Esophagus muscularis mucosa (tissue), 4 donors: ENCODE results near the gene IZUMO4. TPM values are rescaled to one million over a fixed set of nuclear protein-coding genes. Genes with fewer than 3 reads are reported as not detected.

Experiments
- DNase-seq: peaks from one replicate; pipeline ENCODE4 v3.0.0-alpha.2; 2017; ENCODE audit errors: extremely low spot score
- H3K27ac ChIP-seq, 4 donors: fragments of 200-600 bp; sonication (generic); replicated peaks in 1 of 4; 1 replicate in 3 of 4; 2 replicates in 1 of 4; pipeline ENCODE4 v1.5.1; 2016 to 2019; ENCODE audit warnings: mild to moderate bottlenecking in 1 of 4
- H3K27me3 ChIP-seq, 4 donors: fragments of 200-600 bp; sonication (generic); one replicate each; pipeline versions ENCODE4 v1.5.1 to v1.6.0; 2016 to 2019
- H3K36me3 ChIP-seq, 4 donors: fragments of 200-600 bp; sonication (generic); one replicate each; pipeline ENCODE4 v1.5.1; 2016 to 2019
- H3K4me1 ChIP-seq, 4 donors: fragments of 200-600 bp; sonication (generic); one replicate each; pipeline ENCODE4 v1.5.1; 2016 to 2019
- H3K4me3 ChIP-seq, 4 donors: fragments of 200-600 bp; sonication (generic); 1 replicate in 2 of 4; 2 replicates in 2 of 4; pipeline ENCODE4 v1.5.1; 2016 to 2019; ENCODE audit warnings: mild to moderate bottlenecking in 4 of 4, moderate library complexity in 1 of 4
- H3K9me3 ChIP-seq, 4 donors: fragments of 200-600 bp; sonication (generic); 1 replicate in 3 of 4; 2 replicates in 1 of 4; pipeline ENCODE4 v1.5.1; 2016 to 2019
- EP300 ChIP-seq: sonication (generic); formaldehyde crosslinking; IDR thresholded peaks from one replicate; pipeline ENCODE4 v1.6.1; 2017; ENCODE audit warnings: antibody characterized with exemption
- POLR2A ChIP-seq: fragments of 450-650 bp; IDR thresholded peaks from one replicate; pipeline ENCODE4 v1.6.1; 2017; ENCODE audit warnings: antibody characterized with exemption, moderate library complexity, mild to moderate bottlenecking, low read depth
- POLR2AphosphoS5 ChIP-seq, 2 donors: sonication (generic); formaldehyde crosslinking; IDR thresholded peaks; one replicate each; pipeline ENCODE4 v1.6.1; 2017; ENCODE audit warnings: antibody characterized with exemption in 2 of 2
- WGBS: methylation state at CpG from one replicate; pipeline ENCODE4 v1.1.5; 2018; 5-methylcytosine and 5-hydroxymethylcytosine counted together
- intact Hi-C: fragments of 100-400 bp; cut with DNase I; formaldehyde crosslinking; loops from one replicate; pipeline ENCODE4 v1.15.1; 2023
- total RNA-seq, 4 donors: library from RNA; depleted of rRNA; stranded (reverse); fragments of >200 nt; gene quantifications; one replicate each; pipeline versions ENCODE4 v1.1.0 to v1.2.1, GENCODE V29; 2016
- TF ChIP-seq, protein P1 (sequence below), 3 experiments: fragments of 200-600 bp in 2 of 3; fragments of 450-650 bp in 1 of 3; sonication (generic) in 2 of 3; IDR thresholded peaks; one replicate each; pipeline ENCODE4 v1.5.1; 2017 to 2019; ENCODE audit warnings: antibody characterized with exemption in 3 of 3, mild to moderate bottlenecking in 2 of 3, moderate library complexity in 1 of 3

Gene IZUMO4
- total RNA-seq, 4 donors from 2014 or later: 1.9 to 6.0 (median 3.9) TPM

DNA sequence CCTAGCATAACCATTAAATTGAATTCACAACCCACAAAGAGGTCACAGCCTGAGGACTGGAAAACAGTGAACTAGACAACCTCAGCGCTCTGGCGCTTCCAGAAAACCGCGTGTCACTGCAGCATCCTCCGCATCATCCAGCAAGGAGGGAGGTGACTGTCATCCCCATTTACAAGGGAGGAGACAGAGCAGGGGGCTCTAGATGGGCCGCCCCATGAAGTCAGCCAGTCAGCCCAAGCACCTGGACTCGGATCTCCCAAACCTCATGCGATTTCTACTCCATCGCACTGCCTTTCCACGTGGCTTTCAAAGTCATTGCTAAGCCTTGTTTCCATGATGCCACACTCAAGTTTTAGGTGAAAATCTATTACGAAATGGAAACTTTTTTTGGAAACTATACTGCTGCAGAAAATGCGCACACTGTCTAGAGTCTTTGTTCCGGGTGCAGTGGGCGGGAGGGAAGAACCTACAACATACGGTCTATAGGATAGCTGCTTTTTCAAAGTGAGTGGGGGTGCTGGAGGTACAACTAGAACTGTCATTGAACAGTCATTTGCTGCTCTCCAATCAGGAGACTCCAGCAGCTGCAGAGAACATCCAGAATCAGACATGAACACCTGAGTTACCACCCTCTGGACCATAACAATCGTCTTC is 51.9 kb downstream of the IZUMO4 start:
- H3K4me1 ChIP-seq: peaks cover 30 to 74% (median 58%) of the 10 kb centered on the region in 4 donors
- DNase-seq: no peak
- H3K36me3 ChIP-seq: peaks cover 0 to 12% (median 6%) of the 10 kb centered on the region in 4 donors
- WGBS: 80% methylated on average over 15 of the region's 16 CpGs
- H3K27me3 ChIP-seq: no peaks in the 10 kb centered on the region
- no peak overlapping the region for H3K27ac ChIP-seq
- TF ChIP-seq, protein P1, sequence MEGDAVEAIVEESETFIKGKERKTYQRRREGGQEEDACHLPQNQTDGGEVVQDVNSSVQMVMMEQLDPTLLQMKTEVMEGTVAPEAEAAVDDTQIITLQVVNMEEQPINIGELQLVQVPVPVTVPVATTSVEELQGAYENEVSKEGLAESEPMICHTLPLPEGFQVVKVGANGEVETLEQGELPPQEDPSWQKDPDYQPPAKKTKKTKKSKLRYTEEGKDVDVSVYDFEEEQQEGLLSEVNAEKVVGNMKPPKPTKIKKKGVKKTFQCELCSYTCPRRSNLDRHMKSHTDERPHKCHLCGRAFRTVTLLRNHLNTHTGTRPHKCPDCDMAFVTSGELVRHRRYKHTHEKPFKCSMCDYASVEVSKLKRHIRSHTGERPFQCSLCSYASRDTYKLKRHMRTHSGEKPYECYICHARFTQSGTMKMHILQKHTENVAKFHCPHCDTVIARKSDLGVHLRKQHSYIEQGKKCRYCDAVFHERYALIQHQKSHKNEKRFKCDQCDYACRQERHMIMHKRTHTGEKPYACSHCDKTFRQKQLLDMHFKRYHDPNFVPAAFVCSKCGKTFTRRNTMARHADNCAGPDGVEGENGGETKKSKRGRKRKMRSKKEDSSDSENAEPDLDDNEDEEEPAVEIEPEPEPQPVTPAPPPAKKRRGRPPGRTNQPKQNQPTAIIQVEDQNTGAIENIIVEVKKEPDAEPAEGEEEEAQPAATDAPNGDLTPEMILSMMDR (IDR thresholded peaks at IDR 0.05): no peak
- TF ChIP-seq EP300: no peak
- no peak for TF ChIP-seq POLR2A
- TF ChIP-seq POLR2AphosphoS5 (IDR thresholded peaks at IDR 0.05): no peak
- intact Hi-C loops: no loop called here
- H3K9me3 ChIP-seq: no peaks in the 10 kb centered on the region
- H3K4me3 ChIP-seq: no peak overlapping the region

Other genes starting within 250 kb of the IZUMO4 start
- 10 to 100 TPM; 16.2 to 36.0 (median 26.1) TPM for gene REXO1, start 248.4 kb upstream of the IZUMO4 start, total RNA-seq
- 10 to 100 TPM in 1 of 4 donors, 1 to 10 TPM in 3; 2.5 to 10.8 (median 8.5) TPM for gene KLF16, start 233.3 kb upstream of the IZUMO4 start, total RNA-seq
- 100 to 1,000 TPM in 2 of 4 donors, 10 to 100 TPM in 2; 89.7 to 125 (median 102) TPM for gene ABHD17A, start 211.4 kb upstream of the IZUMO4 start, total RNA-seq
- 1 to 10 TPM; 3.8 to 5.6 (median 4.4) TPM for gene ADAT3, start 191.5 kb upstream of the IZUMO4 start, total RNA-seq
- gene SCAMP4, start 191.5 kb upstream of the IZUMO4 start, total RNA-seq: 10 to 100 TPM; 26.6 to 76.5 (median 59.3) TPM
- gene CSNK1G2, start 155.7 kb upstream of the IZUMO4 start, total RNA-seq: 10 to 100 TPM; 34.1 to 52.6 (median 48.5) TPM
- gene BTBD2, start 81.2 kb upstream of the IZUMO4 start, total RNA-seq: 100 to 1,000 TPM in 1 of 4 donors, 10 to 100 TPM in 3; 52.8 to 137 (median 77.1) TPM
- 100 to 1,000 TPM; 113 to 267 (median 193) TPM for gene MKNK2, start 45.7 kb upstream of the IZUMO4 start, total RNA-seq
- 10 to 100 TPM; 43.6 to 85.2 (median 56.3) TPM for gene MOB3A, start 589 bp upstream of the IZUMO4 start, total RNA-seq
- 100 to 1,000 TPM in 2 of 4 donors, 10 to 100 TPM in 2; 76.0 to 156 (median 93.7) TPM for gene AP3D1, start 54.7 kb downstream of the IZUMO4 start, total RNA-seq
- gene DOT1L, start 67.0 kb downstream of the IZUMO4 start, total RNA-seq: 10 to 100 TPM; 10.8 to 13.2 (median 12.0) TPM
- 10 to 100 TPM; 41.9 to 69.8 (median 55.3) TPM for gene PLEKHJ1, start 139.4 kb downstream of the IZUMO4 start, total RNA-seq
- gene SF3A2, start 139.9 kb downstream of the IZUMO4 start, total RNA-seq: 10 to 100 TPM; 29.5 to 56.9 (median 35.3) TPM
- 1 to 10 TPM in 3 of 4 donors, under 1 TPM in 1; 0.50 to 3.7 (median 1.3) TPM for gene AMH, start 152.4 kb downstream of the IZUMO4 start, total RNA-seq
- not detected for gene JSRP1, start 159.5 kb downstream of the IZUMO4 start, total RNA-seq
- 1 to 10 TPM in 3 of 4 donors, under 1 TPM in 1; 0.78 to 2.3 (median 1.3) TPM for gene PEAK3, start 185.3 kb downstream of the IZUMO4 start, total RNA-seq
- gene LINGO3, start 211.2 kb downstream of the IZUMO4 start, total RNA-seq: not detected
- gene LSM7, start 231.7 kb downstream of the IZUMO4 start, total RNA-seq: 100 to 1,000 TPM in 3 of 4 donors, 10 to 100 TPM in 1; 76.4 to 113 (median 106) TPM
- gene SPPL2B, start 231.8 kb downstream of the IZUMO4 start, total RNA-seq: 10 to 100 TPM; 25.0 to 42.4 (median 29.9) TPM